ENCODE results near the gene DDX10.

DNA sequence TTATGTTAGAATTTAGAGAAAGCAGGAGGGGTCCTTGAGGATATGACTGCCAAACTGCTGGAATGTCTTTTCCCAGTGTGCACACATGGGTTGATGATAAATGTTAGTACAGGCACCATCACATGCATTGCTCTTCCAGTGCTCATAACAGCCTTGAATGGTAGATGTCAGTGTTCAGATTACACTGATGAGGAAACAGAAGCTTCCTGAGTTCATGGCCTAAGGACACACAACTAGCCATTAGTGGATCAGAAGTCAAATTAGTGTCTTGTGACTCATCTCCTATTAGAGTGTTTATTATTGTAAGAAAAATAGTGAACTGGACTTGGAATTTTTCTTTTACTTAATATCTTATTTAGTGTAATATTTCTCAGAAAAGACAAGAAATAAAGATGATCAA is 241.5 kb downstream of the DDX10 start:
- no peak for TF ChIP-seq EZH2 (IDR thresholded peaks at IDR 0.05; ENCODE audit: insufficient read depth, low read length)
- TF ChIP-seq, protein P1, sequence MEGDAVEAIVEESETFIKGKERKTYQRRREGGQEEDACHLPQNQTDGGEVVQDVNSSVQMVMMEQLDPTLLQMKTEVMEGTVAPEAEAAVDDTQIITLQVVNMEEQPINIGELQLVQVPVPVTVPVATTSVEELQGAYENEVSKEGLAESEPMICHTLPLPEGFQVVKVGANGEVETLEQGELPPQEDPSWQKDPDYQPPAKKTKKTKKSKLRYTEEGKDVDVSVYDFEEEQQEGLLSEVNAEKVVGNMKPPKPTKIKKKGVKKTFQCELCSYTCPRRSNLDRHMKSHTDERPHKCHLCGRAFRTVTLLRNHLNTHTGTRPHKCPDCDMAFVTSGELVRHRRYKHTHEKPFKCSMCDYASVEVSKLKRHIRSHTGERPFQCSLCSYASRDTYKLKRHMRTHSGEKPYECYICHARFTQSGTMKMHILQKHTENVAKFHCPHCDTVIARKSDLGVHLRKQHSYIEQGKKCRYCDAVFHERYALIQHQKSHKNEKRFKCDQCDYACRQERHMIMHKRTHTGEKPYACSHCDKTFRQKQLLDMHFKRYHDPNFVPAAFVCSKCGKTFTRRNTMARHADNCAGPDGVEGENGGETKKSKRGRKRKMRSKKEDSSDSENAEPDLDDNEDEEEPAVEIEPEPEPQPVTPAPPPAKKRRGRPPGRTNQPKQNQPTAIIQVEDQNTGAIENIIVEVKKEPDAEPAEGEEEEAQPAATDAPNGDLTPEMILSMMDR (IDR thresholded peaks at IDR 0.05; ENCODE audit: insufficient read depth, low read depth, low read length), result no peak
